ENCODE measurements around the gene CD1C. TPM values are rescaled to one million over a fixed set of nuclear protein-coding genes. Genes with fewer than 3 reads are reported as not detected.
"Not testable (repeated sequence)": the region's sequence is repeated elsewhere in the genome, so short reads cannot be mapped to it uniquely, and the experiment has no call there.

The CD1C gene
- total RNA-seq, 1 experiment from 2014 or later = not detected

DNA sequence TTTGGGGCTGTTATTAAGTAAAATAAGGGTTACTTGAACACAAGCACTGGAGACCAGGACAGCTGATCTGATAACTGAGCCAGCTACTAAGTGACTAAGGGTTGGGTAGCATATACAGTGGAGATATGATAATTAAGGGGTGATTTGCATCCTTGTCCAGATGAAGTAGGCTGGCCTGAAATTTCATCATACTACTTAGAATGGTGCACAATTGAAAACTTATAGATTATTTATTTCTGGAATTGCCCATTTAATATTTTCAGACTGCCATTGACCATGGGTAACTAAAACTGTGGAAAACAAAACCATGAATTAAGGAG, 45.5 kb downstream of the CD1C start:
- no peaks in the 10 kb centered on the region for H3K4me1 ChIP-seq
- no peaks in the 10 kb centered on the region for H3K27me3 ChIP-seq
- no peaks in the 10 kb centered on the region for H3K9me3 ChIP-seq (replicated peaks)
- no peak overlapping the region for H3K27ac ChIP-seq
- no peaks in the 10 kb centered on the region for H3K36me3 ChIP-seq
- no peak for DNase-seq
- no peak overlapping the region for H3K4me3 ChIP-seq

DNA sequence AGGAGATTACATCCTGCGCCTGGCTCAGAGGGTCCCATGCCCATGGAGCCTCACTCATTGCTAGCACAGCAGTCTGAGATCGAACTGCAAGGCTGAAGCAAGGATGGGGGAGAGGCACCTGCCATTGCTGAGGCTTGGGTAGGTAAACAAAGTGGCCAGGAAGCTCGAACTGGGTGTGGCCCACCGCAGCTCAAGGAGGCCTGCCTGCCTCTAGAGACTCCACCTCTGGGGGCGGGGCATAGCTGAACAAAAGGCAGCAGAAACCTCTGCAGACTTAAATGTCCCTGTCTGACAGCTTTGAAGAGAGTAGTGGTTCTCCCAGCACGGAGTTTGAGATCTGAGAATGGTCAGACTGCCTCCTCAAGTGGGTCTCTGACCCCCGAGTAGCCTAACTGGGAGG, 46.7 kb downstream of the CD1C start:
- H3K27me3 ChIP-seq; H3K27ac ChIP-seq; H3K9me3 ChIP-seq (replicated peaks); DNase-seq; H3K4me1 ChIP-seq; H3K4me3 ChIP-seq; H3K36me3 ChIP-seq: not testable (repeated sequence)

Other genes with a start within 250 kb of the CD1C start
- not detected in 2 replicates for gene CD1D, start 109.0 kb upstream of the CD1C start, total RNA-seq (2014; rRNA removed; shearing (Covaris generic))
- gene CD1A, start 35.5 kb upstream of the CD1C start, total RNA-seq (2014; rRNA removed; shearing (Covaris generic)) = not detected in 2 replicates
- gene CD1B, start 41.6 kb downstream of the CD1C start, total RNA-seq (2014; rRNA removed; shearing (Covaris generic)) = 0.13 TPM in 1 of 2 replicates, not detected in the other
- 0.10 and 0.34 TPM in 2 replicates for gene CD1E, start 64.0 kb downstream of the CD1C start, total RNA-seq (2014; rRNA removed; shearing (Covaris generic))
- gene OR10T2, start 109.5 kb downstream of the CD1C start, total RNA-seq (2014; rRNA removed; shearing (Covaris generic)) = not detected in 2 replicates
- gene OR10K2, start 136.3 kb downstream of the CD1C start, total RNA-seq (2014; rRNA removed; shearing (Covaris generic)) = not detected in 2 replicates
- gene OR10K1, start 171.9 kb downstream of the CD1C start, total RNA-seq (2014; rRNA removed; shearing (Covaris generic)) = not detected in 2 replicates
- not detected in 2 replicates for gene OR10R2, start 182.3 kb downstream of the CD1C start, total RNA-seq (2014; rRNA removed; shearing (Covaris generic))

All from SJCRH30 (cell line).